Prostate gland (tissue), 2 donors: ENCODE results near the gene ABCB8. TPM values are rescaled to one million over a fixed set of nuclear protein-coding genes. Genes with fewer than 3 reads are reported as not detected.
"Not testable (repeated sequence)": the region's sequence is repeated elsewhere in the genome, so short reads cannot be mapped to it uniquely, and the experiment has no call there.

Experiments
- DNase-seq: peaks from one replicate; pipeline ENCODE4 v3.0.0-alpha.2; 2019; ENCODE audit warnings: low spot score
- H3K27ac ChIP-seq, 2 donors: fragments of 200-600 bp; sonication (generic); 2 replicates each; pipeline ENCODE4 v1.5.1; 2017 to 2019
- H3K27me3 ChIP-seq: fragments of 200-600 bp; sonication (generic); replicated peaks from 2 replicates; pipeline ENCODE4 v1.5.1; 2019; ENCODE audit not compliant: insufficient read depth
- H3K36me3 ChIP-seq, 2 donors: fragments of 200-600 bp; sonication (generic); 1 replicate in 1 of 2; 2 replicates in 1 of 2; pipeline versions ENCODE4 v1.5.1 to v1.8.1; 2017 to 2019
- H3K4me1 ChIP-seq: fragments of 200-600 bp; sonication (generic); replicated peaks from 2 replicates; pipeline ENCODE4 v1.5.1; 2019
- H3K4me3 ChIP-seq, 2 donors: fragments of 200-600 bp; sonication (generic); 2 replicates each; pipeline ENCODE4 v1.5.1; 2017 to 2019
- H3K9me3 ChIP-seq: fragments of 200-600 bp; sonication (generic); 2 replicates; pipeline ENCODE4 v1.5.1; 2017
- CTCF ChIP-seq, 4 experiments: fragments of 200-600 bp in 2 of 4; fragments of 450-650 bp in 2 of 4; sonication (generic) in 2 of 4; IDR thresholded peaks; 1 replicate in 3 of 4; 2 replicates in 1 of 4; pipeline ENCODE4 v1.5.1; 2016 to 2019; ENCODE audit warnings: antibody characterized with exemption in 4 of 4, mild to moderate bottlenecking in 2 of 4, moderate library complexity in 2 of 4
- POLR2A ChIP-seq: fragments of 450-650 bp; IDR thresholded peaks from one replicate; pipeline ENCODE4 v1.6.1; 2016; ENCODE audit warnings: antibody characterized with exemption, mild to moderate bottlenecking
- POLR2AphosphoS5 ChIP-seq: sonication (generic); formaldehyde crosslinking; IDR thresholded peaks from one replicate; pipeline ENCODE4 v1.6.1; 2017; ENCODE audit warnings: antibody characterized with exemption
- WGBS: methylation state at CpG from one replicate; pipeline ENCODE4 v1.1.5; 2018; 5-methylcytosine and 5-hydroxymethylcytosine counted together
- intact Hi-C: fragments of 100-400 bp; cut with DNase I; formaldehyde crosslinking; loops from one replicate; pipeline ENCODE4 v1.14.2; 2022
- total RNA-seq, 2 donors: library from RNA; depleted of rRNA; stranded (reverse); fragments of >200 nt; gene quantifications; one replicate each; pipeline ENCODE4 v1.1.0, GENCODE V29; 2016

ABCB8 gene
- total RNA-seq, 2 donors from 2014 or later = 26.4 to 50.6 TPM

DNA sequence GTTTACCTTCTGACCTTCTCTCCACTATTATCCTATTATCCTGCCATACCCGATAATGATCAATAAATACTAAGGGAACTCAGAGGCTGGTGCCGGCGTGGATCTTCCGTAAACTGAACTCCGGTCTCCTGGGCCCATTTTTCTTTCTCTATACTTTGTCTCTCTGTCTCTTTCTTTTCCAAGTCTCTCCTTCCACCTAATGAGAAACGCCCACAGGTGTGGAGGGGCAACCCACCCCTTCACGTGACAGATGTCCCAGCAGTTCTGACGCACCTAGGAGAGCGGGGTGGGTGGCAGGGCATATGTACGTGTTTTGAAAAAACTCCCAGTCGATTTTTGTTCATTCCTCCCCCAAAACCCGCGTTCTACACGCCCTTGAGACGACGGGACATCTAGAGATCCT, 521 bp upstream of the ABCB8 start:
- peak; percentile 33 for TF ChIP-seq POLR2A
- not testable (repeated sequence) for H3K27me3 ChIP-seq, H3K9me3 ChIP-seq, DNase-seq, H3K4me1 ChIP-seq, H3K36me3 ChIP-seq
- H3K27ac ChIP-seq = peak overlapping the region; percentile 86 to 88
- intact Hi-C loops = loop anchor here (5.0 kb wide), 1 partner anchor 85 kb away; no protein-coding TSS in a partner anchor
- H3K4me3 ChIP-seq = peak overlapping the region; percentile 58 to 63
- 6% methylated on average over 16 of the region's 16 CpGs for WGBS

DNA sequence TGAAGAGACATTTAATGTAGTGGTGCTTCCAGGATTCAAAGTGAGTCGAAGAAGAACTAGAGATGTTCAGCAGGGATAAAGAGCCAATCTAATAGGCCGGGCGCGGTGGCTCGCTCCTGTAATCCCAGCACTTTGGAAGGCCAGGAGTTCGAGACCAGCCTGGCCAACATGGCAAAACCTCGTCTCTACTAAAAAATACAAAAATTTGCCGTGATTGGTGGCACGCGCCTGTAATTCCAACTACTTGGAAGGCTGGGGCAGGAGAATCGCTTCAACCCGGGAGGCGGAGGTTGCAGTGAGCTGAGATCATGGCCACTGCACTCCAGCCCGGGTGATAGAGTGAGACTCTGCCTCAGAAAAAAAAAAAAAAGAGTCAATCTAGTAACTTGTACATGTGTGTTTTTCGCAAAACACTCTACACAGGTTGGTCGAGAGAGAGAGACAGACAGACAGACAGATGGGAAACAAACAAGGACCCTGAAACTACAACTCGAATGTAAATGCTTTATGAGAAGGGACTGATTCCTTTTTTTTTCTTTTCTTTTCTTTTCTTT, 775 bp downstream of the ABCB8 start:
- Histone ChIP-seq H3K4me1 (peaks cover 9% of the 10 kb centered on the region), H3K27me3 (no peaks in the 10 kb centered on the region), H3K9me3 (no peaks in the 10 kb centered on the region), H3K36me3 (no peaks in the 10 kb centered on the region), H3K4me3 (peak overlapping the region; percentile 58 to 63), H3K27ac (peak overlapping the region; percentile 86 to 88)
- no peak for TF ChIP-seq CTCF (IDR thresholded peaks at IDR 0.05)
- no peak for TF ChIP-seq POLR2A
- no peak for TF ChIP-seq POLR2AphosphoS5
- WGBS = 57% methylated on average over 17 of the region's 17 CpGs
- intact Hi-C loops = loop anchor here (5.0 kb wide), 1 partner anchor 83 kb away; no protein-coding TSS in a partner anchor
- DNase-seq = no peak

GRCh38 chr7:151031011-151031410, 2.8 kb downstream of the ABCB8 start:
- no peaks in the 10 kb centered on the region for H3K27me3 ChIP-seq
- H3K9me3 ChIP-seq = no peaks in the 10 kb centered on the region
- H3K27ac ChIP-seq = peak overlapping the region in 1 of 2 donors; percentile 46
- no peak for DNase-seq
- intact Hi-C loops = no loop called here
- TF ChIP-seq POLR2AphosphoS5 = peak; percentile 60
- no peak for TF ChIP-seq POLR2A
- 67% methylated on average over 4 of the region's 4 CpGs for WGBS
- peaks cover 9% of the 10 kb centered on the region for H3K4me1 ChIP-seq
- H3K36me3 ChIP-seq = no peaks in the 10 kb centered on the region
- no peak overlapping the region for H3K4me3 ChIP-seq

DNA sequence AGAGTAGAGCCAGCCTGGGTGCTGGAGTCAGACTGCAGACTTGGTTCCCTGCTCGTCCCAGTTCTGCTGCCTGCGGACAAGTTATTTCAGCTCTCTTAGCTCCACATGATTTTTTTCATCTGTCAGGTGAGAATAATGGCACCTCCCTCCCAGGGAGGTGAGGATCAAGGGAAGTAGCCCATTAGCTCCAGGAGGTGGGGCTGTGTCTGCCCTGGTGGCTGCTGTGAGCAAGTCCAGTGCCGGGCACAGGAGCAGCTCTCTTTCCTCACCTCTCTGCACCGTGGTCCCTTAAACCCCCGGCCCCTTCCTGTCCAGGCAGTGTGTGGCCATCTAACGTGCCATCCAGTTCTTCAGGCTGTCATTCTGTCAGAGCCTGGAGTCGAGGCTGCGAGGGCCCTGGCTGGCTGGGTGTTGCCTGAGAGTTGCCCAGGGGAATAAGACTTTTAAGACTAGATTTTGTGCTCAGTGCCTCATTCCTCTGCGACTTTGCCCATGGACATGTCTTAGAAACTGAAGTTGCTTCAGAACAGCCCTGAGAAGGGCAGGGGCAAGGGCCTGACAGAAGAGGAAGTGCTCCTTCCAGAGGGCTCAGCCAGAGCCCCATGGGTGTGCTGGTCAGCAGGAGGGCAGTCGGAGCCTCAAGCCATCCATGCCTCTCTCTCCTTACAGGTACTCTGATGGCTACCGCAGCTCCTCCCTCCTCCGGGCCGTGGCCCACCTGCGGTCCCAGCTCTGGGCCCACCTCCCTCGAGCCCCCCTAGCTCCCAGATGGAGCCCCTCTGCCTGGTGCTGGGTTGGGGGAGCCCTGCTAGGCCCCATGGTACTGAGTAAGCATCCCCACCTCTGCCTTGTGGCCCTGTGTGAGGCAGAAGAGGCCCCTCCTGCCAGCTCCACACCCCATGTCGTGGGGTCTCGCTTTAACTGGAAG, 5.0 kb downstream of the ABCB8 start:
- Histone ChIP-seq H3K36me3 (peaks cover 0 to 10% of the 10 kb centered on the region in 2 donors), H3K4me3 (no peak overlapping the region), H3K4me1 (peaks cover 5% of the 10 kb centered on the region), H3K27ac (no peak overlapping the region), H3K9me3 (no peaks in the 10 kb centered on the region), H3K27me3 (no peaks in the 10 kb centered on the region)
- TF ChIP-seq POLR2A (no peak), CTCF (IDR thresholded peaks at IDR 0.05) (no peak), POLR2AphosphoS5 (no peak)
- DNase-seq = no peak
- intact Hi-C loops = no loop called here
- WGBS = 87% methylated on average over 17 of the region's 17 CpGs

GRCh38 chr7:151033864-151034249, 5.6 kb downstream of the ABCB8 start:
- H3K4me1 ChIP-seq = peaks cover 4% of the 10 kb centered on the region
- intact Hi-C loops = no loop called here
- H3K27ac ChIP-seq = no peak overlapping the region
- no peak for TF ChIP-seq CTCF (IDR thresholded peaks at IDR 0.05)
- 90% methylated on average over 5 of the region's 5 CpGs for WGBS
- H3K4me3 ChIP-seq = no peak overlapping the region
- H3K36me3 ChIP-seq = peaks cover 0 to 10% of the 10 kb centered on the region in 2 donors
- no peaks in the 10 kb centered on the region for H3K9me3 ChIP-seq
- no peak for DNase-seq
- H3K27me3 ChIP-seq = no peaks in the 10 kb centered on the region
